Measurements from ENCODE around the gene MYCBP.

Gene MYCBP

GRCh38 chr1:38829368-38829767 lies 43.8 kb downstream of the MYCBP start:
- H3K4me3 ChIP-seq (ENCODE audit: low read length): no peak overlapping the region
- H3K36me3 ChIP-seq (ENCODE audit: insufficient read depth, low read length): no peaks in the 10 kb centered on the region
- H3K4me1 ChIP-seq (ENCODE audit: insufficient read depth, low read length): peaks cover 10% of the 10 kb centered on the region
- peaks cover 3% of the 10 kb centered on the region for H3K27me3 ChIP-seq (ENCODE audit: insufficient read depth, low read length)
- no peak overlapping the region for H2AFZ ChIP-seq (ENCODE audit: low read depth, low read length)
- H3K9me3 ChIP-seq (ENCODE audit: low read length): no peaks in the 10 kb centered on the region

GRCh38 chr1:38827318-38827717 lies 45.8 kb downstream of the MYCBP start:
- no peak overlapping the region for H3K4me3 ChIP-seq (ENCODE audit: low read length)
- H3K9me3 ChIP-seq (ENCODE audit: low read length): no peaks in the 10 kb centered on the region
- H3K36me3 ChIP-seq (ENCODE audit: insufficient read depth, low read length): no peaks in the 10 kb centered on the region
- peaks cover 9% of the 10 kb centered on the region for H3K4me1 ChIP-seq (ENCODE audit: insufficient read depth, low read length)
- no peak overlapping the region for H2AFZ ChIP-seq (ENCODE audit: low read depth, low read length)
- H3K27me3 ChIP-seq (ENCODE audit: insufficient read depth, low read length): peaks cover 4% of the 10 kb centered on the region

- H3K9me3 ChIP-seq (ENCODE audit: low read length): no peaks in the 10 kb centered on the region
- no peak overlapping the region for H2AFZ ChIP-seq (ENCODE audit: low read depth, low read length)
- H3K4me3 ChIP-seq (ENCODE audit: low read length): no peak overlapping the region
- peaks cover 7% of the 10 kb centered on the region for H3K27me3 ChIP-seq (ENCODE audit: insufficient read depth, low read length)
- peaks cover 12% of the 10 kb centered on the region for H3K4me1 ChIP-seq (ENCODE audit: insufficient read depth, low read length)
- no peaks in the 10 kb centered on the region for H3K36me3 ChIP-seq (ENCODE audit: insufficient read depth, low read length)
Measured at GRCh38 chr1:38826886-38827285, 46.3 kb downstream of the MYCBP start.

- Histone ChIP-seq H3K4me1 (ENCODE audit: insufficient read depth, low read length) (peaks cover 12% of the 10 kb centered on the region), H3K36me3 (ENCODE audit: insufficient read depth, low read length) (no peaks in the 10 kb centered on the region), H2AFZ (ENCODE audit: low read depth, low read length) (no peak overlapping the region), H3K27me3 (ENCODE audit: insufficient read depth, low read length) (peaks cover 11% of the 10 kb centered on the region), H3K4me3 (ENCODE audit: low read length) (no peak overlapping the region), H3K9me3 (ENCODE audit: low read length) (no peaks in the 10 kb centered on the region)
Measured at GRCh38 chr1:38826262-38826661, 46.9 kb downstream of the MYCBP start.

- no peaks in the 10 kb centered on the region for H3K36me3 ChIP-seq (ENCODE audit: insufficient read depth, low read length)
- H3K9me3 ChIP-seq (ENCODE audit: low read length): no peaks in the 10 kb centered on the region
- peaks cover 15% of the 10 kb centered on the region for H3K4me1 ChIP-seq (ENCODE audit: insufficient read depth, low read length)
- H3K4me3 ChIP-seq (ENCODE audit: low read length): no peak overlapping the region
- H2AFZ ChIP-seq (ENCODE audit: low read depth, low read length): no peak overlapping the region
- peaks cover 40% of the 10 kb centered on the region for H3K27me3 ChIP-seq (ENCODE audit: insufficient read depth, low read length)
Measured at GRCh38 chr1:38820860-38821259, 52.3 kb downstream of the MYCBP start.

- peaks cover 15% of the 10 kb centered on the region for H3K4me1 ChIP-seq (ENCODE audit: insufficient read depth, low read length)
- H3K9me3 ChIP-seq (ENCODE audit: low read length): no peaks in the 10 kb centered on the region
- H3K4me3 ChIP-seq (ENCODE audit: low read length): no peak overlapping the region
- no peaks in the 10 kb centered on the region for H3K36me3 ChIP-seq (ENCODE audit: insufficient read depth, low read length)
- H3K27me3 ChIP-seq (ENCODE audit: insufficient read depth, low read length): peaks cover 54% of the 10 kb centered on the region
- no peak overlapping the region for H2AFZ ChIP-seq (ENCODE audit: low read depth, low read length)
Measured at GRCh38 chr1:38819516-38819915, 53.6 kb downstream of the MYCBP start.

- Histone ChIP-seq H2AFZ (ENCODE audit: low read depth, low read length) (no peak overlapping the region), H3K36me3 (ENCODE audit: insufficient read depth, low read length) (no peaks in the 10 kb centered on the region), H3K9me3 (ENCODE audit: low read length) (no peaks in the 10 kb centered on the region), H3K4me1 (ENCODE audit: insufficient read depth, low read length) (peaks cover 17% of the 10 kb centered on the region), H3K27me3 (ENCODE audit: insufficient read depth, low read length) (peaks cover 57% of the 10 kb centered on the region), H3K4me3 (ENCODE audit: low read length) (no peak overlapping the region)
Measured at GRCh38 chr1:38819040-38819439, 54.1 kb downstream of the MYCBP start.

GRCh38 chr1:38818175-38818976 lies 54.8 kb downstream of the MYCBP start:
- no peaks in the 10 kb centered on the region for H3K36me3 ChIP-seq (ENCODE audit: insufficient read depth, low read length)
- H3K4me3 ChIP-seq (ENCODE audit: low read length): peak overlapping the region; percentile 20
- H3K9me3 ChIP-seq (ENCODE audit: low read length): no peaks in the 10 kb centered on the region
- H3K4me1 ChIP-seq (ENCODE audit: insufficient read depth, low read length): peaks cover 23% of the 10 kb centered on the region
- peaks cover 61% of the 10 kb centered on the region for H3K27me3 ChIP-seq (ENCODE audit: insufficient read depth, low read length)
- H2AFZ ChIP-seq (ENCODE audit: low read depth, low read length): peak overlapping the region; percentile 27

- Histone ChIP-seq H3K9me3 (ENCODE audit: low read length) (no peaks in the 10 kb centered on the region), H3K36me3 (ENCODE audit: insufficient read depth, low read length) (no peaks in the 10 kb centered on the region), H2AFZ (ENCODE audit: low read depth, low read length) (peak overlapping the region; percentile 27), H3K27me3 (ENCODE audit: insufficient read depth, low read length) (peaks cover 61% of the 10 kb centered on the region), H3K4me3 (ENCODE audit: low read length) (peak overlapping the region; percentile 20), H3K4me1 (ENCODE audit: insufficient read depth, low read length) (peaks cover 20% of the 10 kb centered on the region)
Measured at GRCh38 chr1:38817267-38818174, 55.6 kb downstream of the MYCBP start.

- peaks cover 15% of the 10 kb centered on the region for H3K4me1 ChIP-seq (ENCODE audit: insufficient read depth, low read length)
- H2AFZ ChIP-seq (ENCODE audit: low read depth, low read length): no peak overlapping the region
- H3K27me3 ChIP-seq (ENCODE audit: insufficient read depth, low read length): peaks cover 50% of the 10 kb centered on the region
- no peaks in the 10 kb centered on the region for H3K9me3 ChIP-seq (ENCODE audit: low read length)
- H3K36me3 ChIP-seq (ENCODE audit: insufficient read depth, low read length): no peaks in the 10 kb centered on the region
- H3K4me3 ChIP-seq (ENCODE audit: low read length): no peak overlapping the region
Measured at GRCh38 chr1:38815903-38816627, 57.1 kb downstream of the MYCBP start.

GRCh38 chr1:38814984-38815464 lies 58.1 kb downstream of the MYCBP start:
- H3K4me1 ChIP-seq (ENCODE audit: insufficient read depth, low read length): peaks cover 15% of the 10 kb centered on the region
- H3K36me3 ChIP-seq (ENCODE audit: insufficient read depth, low read length): no peaks in the 10 kb centered on the region
- H3K27me3 ChIP-seq (ENCODE audit: insufficient read depth, low read length): peaks cover 47% of the 10 kb centered on the region
- no peak overlapping the region for H2AFZ ChIP-seq (ENCODE audit: low read depth, low read length)
- no peaks in the 10 kb centered on the region for H3K9me3 ChIP-seq (ENCODE audit: low read length)
- H3K4me3 ChIP-seq (ENCODE audit: low read length): no peak overlapping the region

- H3K4me3 ChIP-seq (ENCODE audit: low read length): no peak overlapping the region
- H3K36me3 ChIP-seq (ENCODE audit: insufficient read depth, low read length): no peaks in the 10 kb centered on the region
- peaks cover 42% of the 10 kb centered on the region for H3K27me3 ChIP-seq (ENCODE audit: insufficient read depth, low read length)
- H3K4me1 ChIP-seq (ENCODE audit: insufficient read depth, low read length): peaks cover 15% of the 10 kb centered on the region
- no peak overlapping the region for H2AFZ ChIP-seq (ENCODE audit: low read depth, low read length)
- H3K9me3 ChIP-seq (ENCODE audit: low read length): no peaks in the 10 kb centered on the region
Measured at GRCh38 chr1:38814444-38814983, 58.6 kb downstream of the MYCBP start.

Measured in neuron (in vitro differentiated cells).